H1 (cell line): ENCODE results near the gene TCEA3.

Source experiments
- CBX5 ChIP-seq: fragments of 300-800, 300-1000 bp; sonication (generic); IDR thresholded peaks from 2 replicates; pipeline ENCODE4 v1.7.1; 2016; ENCODE audit warnings: antibody characterized with exemption, low read length, low read depth
- CHD7 ChIP-seq: fragments of 300-600 bp; sonication (generic); IDR thresholded peaks from 2 replicates; pipeline ENCODE4 v1.7.1; 2012; ENCODE audit warnings: low read length, moderate library complexity, mild to moderate bottlenecking, inconsistent platforms; ENCODE audit not compliant: insufficient replicate concordance
- CTCF ChIP-seq, 3 experiments: IDR thresholded peaks; 1 replicate in 2 of 3; 2 replicates in 1 of 3; pipeline versions ENCODE4 v1.5.1 to v1.6.1; 2011; ENCODE audit warnings: low read length in 3 of 3, mild to moderate bottlenecking in 3 of 3, inconsistent platforms in 2 of 3, low read depth in 1 of 3, moderate library complexity in 1 of 3; ENCODE audit not compliant: insufficient read depth in 1 of 3; ENCODE audit errors: control extremely low read depth in 1 of 3
- EZH2 ChIP-seq: fragments of 200-600 bp; sonication (generic); IDR thresholded peaks from 2 replicates; pipeline ENCODE4 v1.7.1; 2012; ENCODE audit warnings: low read depth, mild to moderate bottlenecking, moderate library complexity, low read length, inconsistent platforms; ENCODE audit not compliant: severe bottlenecking
- TF ChIP-seq, protein P1 (sequence below): IDR thresholded peaks from 2 replicates; pipeline ENCODE4 v1.6.1; 2012; ENCODE audit warnings: inconsistent platforms

DNA sequence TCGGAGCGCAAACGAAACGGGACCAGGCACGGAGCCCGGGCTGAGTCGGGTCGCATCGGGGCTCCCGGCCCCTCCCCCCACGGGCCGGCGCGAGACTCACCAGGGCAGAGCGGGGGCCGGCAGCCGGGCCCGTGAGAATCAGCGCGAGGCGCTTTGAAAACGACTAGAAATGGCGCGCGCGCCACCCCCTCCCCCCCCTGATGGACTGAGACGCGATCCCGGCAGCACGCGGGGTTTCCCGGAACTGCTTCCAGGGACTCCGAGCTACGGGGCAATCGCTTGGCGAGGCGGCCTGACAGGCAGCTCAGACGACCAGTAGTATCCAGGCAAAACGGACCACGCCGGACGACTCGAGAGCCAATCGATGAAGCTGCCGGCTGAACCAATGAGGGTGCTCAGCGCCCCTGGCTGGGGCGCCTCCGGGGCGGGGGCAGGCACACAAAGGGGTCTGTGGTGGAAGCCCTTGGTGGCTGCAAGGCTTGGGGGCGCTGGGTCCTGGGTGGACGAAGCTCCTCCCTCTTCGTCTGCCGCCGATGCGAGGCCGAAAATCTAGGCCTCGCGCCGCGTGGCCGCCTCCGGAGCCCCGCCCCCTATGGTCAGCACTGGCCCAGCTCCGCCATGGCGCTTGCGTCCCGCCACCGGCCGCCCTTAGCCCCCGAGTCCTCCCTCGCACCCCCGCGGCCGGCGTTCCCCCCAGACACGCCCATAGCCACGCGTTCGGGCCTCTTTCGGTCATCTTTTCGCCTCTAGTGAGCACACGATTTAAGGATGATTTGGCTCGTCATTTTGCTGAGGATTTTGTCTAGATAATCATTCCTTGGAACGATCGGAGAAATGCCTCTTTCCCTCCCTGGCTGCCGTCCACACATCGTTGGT lies 80.2 kb downstream of the TCEA3 start, which contains the start of gene HNRNPR:
- TF ChIP-seq, protein P1, sequence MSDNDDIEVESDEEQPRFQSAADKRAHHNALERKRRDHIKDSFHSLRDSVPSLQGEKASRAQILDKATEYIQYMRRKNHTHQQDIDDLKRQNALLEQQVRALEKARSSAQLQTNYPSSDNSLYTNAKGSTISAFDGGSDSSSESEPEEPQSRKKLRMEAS: peak; percentile 79
- TF ChIP-seq CTCF (IDR thresholded peaks at IDR 0.05; ENCODE audit: control extremely low read depth in 1 of 3, insufficient read depth in 1 of 3, low read depth in 1 of 3, low read length in 3 of 3) (no peak), EZH2 (no peak), CHD7 (no peak), CBX5 (no peak)
